GM19099 (cell line): Measurements from ENCODE around the gene ACOT9.

Experiments
- POLR2A ChIP-seq: IDR thresholded peaks from 3 replicates; pipeline ENCODE4 v1.6.1; 2011; ENCODE audit warnings: low read depth; ENCODE audit not compliant: insufficient read length; ENCODE audit errors: extremely low read depth

Gene ACOT9

DNA sequence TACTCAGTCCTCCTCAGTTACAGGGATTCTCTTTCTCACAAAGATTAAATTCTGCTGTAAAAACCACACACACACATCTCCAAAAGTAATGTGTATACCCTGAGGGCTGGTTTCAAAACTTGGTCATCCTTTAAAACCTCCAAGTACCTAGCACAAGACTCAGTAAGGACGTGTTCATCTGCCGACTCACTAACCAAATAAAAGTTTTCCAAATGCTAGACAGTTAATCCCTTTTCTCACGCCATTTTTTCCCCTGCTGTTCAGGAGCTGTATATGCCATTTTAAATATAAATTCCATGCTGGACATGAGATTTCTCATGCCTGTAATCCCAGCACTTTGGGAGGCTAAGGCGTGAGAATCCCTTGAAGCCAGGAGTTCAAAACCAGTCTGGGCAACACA, 35.9 kb upstream of the ACOT9 start:
- TF ChIP-seq POLR2A, result no peak

DNA sequence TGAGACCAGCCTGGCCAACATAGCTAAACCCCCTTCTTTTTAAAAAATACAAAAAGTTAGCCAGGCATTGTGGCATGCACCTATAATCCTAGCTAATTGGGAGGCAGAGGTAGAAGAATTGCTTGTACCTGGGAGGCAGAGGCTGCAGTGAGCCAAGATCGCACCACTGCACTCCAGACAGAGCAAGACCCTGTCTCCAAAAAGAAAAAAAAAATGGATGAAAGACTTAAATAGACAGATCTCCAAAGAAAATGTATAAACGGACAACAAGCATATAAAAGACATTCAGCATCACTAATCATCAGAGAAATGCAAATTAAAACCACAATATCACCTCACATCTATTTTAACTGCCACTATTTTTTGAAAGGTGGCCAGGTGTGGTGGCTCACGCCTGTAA, 33.3 kb upstream of the ACOT9 start:
- TF ChIP-seq POLR2A, result no peak

DNA sequence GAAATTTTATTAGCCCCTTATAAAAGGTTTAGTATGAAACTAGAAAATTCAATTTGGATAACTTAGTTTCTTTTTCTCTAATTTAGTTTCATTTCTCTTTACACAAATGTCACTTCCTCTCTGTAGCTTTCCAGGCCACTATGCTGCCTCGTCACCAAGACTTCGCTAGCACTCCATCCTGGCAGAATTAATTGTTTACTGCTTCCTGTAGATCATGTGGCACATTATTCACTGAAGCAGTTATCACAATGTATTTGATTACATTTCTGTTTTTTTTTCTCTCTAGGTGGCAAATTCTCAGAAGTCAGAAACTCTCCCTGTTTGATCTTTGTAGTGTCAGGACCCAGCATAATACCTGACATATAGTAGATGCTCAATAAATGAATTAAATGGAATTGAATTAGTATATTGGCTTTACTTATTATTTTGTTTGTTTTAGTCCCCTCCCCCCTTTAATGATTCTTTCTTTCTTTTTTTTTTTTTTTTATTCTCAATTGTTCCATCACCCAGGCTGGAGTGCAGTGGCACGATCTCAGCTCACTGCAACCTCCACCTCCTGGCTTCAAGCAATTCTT, 30.6 kb upstream of the ACOT9 start:
- TF ChIP-seq POLR2A, result no peak

DNA sequence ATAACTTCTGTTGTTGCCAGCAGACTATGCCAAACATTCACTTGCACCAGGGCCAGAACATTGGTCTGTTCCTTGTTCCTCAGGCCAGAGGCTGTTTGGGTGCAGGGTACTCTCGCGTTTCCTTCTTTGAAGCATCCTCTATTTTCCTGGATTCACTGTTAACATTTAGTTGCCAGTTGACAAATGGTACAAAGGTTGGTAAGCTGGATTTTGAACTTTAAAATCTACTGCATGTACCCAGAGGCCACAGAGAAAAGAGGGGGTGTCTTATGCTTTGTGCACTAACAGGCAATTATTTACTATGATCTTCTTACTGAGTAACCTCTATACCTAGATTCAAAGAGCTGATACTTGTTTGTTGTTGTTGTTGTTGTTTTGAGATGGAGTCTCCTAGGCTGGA, 27.1 kb upstream of the ACOT9 start:
- no peak for TF ChIP-seq POLR2A

DNA sequence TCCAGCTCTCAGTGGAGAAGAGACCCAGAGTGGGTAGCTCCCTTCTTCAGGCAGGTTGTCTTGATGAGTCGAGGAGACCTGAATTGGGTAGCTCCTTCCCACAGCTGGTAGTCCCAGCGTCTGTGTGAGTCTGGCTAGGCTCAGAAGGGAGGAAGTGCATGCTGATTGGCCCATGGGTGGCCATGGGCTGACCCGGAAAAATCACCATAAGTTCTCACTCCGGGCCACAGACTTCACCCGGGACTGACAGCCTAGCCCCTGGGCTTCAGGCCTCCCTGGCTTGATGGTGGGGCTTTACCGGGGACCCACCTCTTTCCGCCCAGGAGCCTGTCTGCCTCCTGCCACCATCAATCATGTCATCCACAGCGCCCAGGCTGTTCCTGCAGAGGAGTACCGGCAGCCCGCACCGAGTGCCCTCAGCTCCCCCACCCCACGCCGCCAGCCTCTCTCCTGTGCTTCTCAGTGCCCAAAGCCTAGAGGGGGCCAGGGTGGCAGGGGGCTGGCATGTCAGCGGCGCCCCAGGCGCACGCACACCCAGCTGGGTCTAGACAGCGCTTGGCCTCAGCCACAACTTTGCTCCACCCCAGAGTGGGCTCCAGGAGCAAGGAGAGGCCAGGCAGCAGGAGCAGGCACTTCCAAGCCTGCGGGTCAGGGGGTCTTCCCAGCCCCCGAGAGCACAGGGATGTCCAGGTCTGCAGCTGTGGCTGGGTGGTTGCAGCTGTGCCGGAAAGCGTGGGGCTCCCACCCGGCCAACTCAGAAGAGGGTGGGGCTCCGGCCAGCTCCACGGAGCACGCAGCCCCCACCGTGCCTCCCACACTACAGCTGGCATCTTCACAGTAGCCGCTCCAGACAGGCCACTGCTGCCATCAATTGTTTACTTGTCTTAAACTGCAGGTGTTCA, 23.8 kb upstream of the ACOT9 start:
- no peak for TF ChIP-seq POLR2A

DNA sequence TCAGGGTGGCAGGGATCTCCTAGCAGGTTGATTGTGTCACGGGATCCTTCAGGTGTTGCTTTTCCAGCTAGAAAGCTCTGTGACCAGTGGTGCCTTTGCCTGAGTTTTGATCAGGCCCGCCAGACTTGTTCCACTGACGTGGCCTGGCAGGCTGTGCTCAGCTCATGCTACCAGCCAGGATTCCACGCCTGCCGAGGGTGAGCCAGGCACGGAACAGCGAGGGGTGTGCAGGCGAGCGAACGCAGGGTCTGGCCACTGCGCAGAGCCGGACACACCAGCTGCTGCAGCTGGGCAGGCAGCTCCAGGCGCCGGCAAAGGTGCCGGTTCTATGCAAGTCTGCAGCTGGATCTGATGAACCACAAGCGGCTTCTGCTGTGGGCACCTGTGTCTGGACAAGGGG, 22.8 kb upstream of the ACOT9 start:
- TF ChIP-seq POLR2A, result no peak

GRCh38 chrX:23765449-23765848, 22.4 kb upstream of the ACOT9 start:
- no peak for TF ChIP-seq POLR2A

DNA sequence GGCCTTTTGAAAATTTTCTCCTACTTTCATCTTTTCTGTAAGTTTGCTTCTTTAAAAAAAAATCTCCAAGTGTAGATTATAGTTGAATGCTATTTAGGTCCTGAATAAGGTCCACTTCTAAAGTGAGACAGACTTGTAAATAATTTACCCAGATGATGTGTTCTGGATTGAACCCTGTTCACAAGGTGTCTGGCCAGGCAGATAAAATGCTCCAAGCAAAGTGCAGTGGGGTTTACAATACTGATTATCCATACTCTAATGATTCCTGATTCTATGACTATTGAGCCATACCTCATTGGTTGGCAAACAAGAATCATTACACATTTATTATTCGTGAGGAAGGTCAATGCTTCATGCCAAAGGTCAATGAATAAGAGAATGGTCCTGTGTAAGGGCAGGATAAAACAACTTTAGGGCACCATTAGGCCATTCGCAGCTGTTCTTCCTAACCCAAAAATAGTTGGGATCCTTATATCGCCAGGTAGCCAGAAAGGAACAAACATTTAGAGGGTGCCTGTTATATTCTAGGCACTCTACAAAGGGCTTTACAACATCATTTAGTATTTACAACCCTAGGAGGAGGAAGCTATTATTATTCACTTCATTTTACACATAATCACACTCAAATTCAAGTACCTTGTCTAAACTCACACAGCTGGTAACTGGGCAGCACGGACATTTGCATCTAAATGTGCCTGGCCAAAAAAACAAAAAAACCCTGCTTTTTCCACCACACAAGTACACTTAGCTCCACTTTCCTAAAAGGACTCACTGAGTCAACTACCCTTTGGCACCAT, 21.3 kb upstream of the ACOT9 start:
- no peak for TF ChIP-seq POLR2A

- no peak for TF ChIP-seq POLR2A
Measured at GRCh38 chrX:23759821-23760220, 16.7 kb upstream of the ACOT9 start.

DNA sequence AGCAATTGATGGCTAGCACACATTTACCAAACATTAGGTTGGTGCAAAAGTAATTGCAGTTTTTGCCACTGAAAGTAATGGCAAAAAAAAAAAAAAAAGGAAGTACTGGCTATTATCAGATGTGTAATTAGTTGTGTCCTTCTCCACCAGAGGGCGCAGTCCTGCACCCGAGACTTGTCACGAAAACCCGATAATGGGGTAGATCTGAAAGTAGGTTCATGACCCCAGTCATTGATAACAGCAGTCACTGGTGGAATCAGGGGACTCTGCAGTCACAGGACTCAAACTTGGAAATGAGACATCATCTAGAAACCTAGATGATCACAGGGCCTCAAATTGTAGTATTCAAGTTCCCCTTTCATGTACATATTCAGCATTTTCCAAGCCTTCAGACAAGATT, 13.1 kb upstream of the ACOT9 start:
- TF ChIP-seq POLR2A, result no peak

GRCh38 chrX:23754664-23755063, 11.6 kb upstream of the ACOT9 start:
- TF ChIP-seq POLR2A, result no peak

- TF ChIP-seq POLR2A, result no peak
Measured at GRCh38 chrX:23752740-23753415, 9.8 kb upstream of the ACOT9 start.

DNA sequence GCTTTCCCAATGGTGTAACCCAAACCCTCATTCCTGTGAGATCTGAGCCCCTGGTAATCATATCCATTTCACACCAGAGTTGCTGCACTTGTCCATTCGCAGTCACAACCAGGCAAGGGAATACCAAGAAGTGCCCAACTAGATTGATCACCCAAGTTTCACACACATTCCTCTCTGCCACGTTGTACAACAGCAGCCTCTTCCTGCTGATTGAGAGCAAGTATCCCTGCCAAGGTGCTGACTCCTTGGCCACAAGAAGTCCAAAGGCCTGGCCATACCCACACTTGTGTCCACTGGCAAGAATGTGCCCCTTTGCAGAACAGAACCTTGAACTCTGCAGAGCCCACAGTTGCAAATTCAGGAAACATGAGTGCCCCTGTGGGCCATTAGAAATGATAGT, 6.5 kb upstream of the ACOT9 start:
- TF ChIP-seq POLR2A, result no peak

GRCh38 chrX:23749129-23749528, 6.1 kb upstream of the ACOT9 start:
- TF ChIP-seq POLR2A, result no peak

GRCh38 chrX:23745786-23746185, 2.7 kb upstream of the ACOT9 start:
- no peak for TF ChIP-seq POLR2A
